HG03354 (cell line): Measurements from ENCODE around the gene ZIC3.

Source experiments
- ATAC-seq: cut with Tn5 transposase; IDR thresholded peaks from one replicate; pipeline ENCODE4 v1.9.1; 2021; ENCODE audit warnings: mild to moderate bottlenecking; ENCODE audit not compliant: unreplicated experiment, poor library complexity, severe bottlenecking

Gene ZIC3

DNA sequence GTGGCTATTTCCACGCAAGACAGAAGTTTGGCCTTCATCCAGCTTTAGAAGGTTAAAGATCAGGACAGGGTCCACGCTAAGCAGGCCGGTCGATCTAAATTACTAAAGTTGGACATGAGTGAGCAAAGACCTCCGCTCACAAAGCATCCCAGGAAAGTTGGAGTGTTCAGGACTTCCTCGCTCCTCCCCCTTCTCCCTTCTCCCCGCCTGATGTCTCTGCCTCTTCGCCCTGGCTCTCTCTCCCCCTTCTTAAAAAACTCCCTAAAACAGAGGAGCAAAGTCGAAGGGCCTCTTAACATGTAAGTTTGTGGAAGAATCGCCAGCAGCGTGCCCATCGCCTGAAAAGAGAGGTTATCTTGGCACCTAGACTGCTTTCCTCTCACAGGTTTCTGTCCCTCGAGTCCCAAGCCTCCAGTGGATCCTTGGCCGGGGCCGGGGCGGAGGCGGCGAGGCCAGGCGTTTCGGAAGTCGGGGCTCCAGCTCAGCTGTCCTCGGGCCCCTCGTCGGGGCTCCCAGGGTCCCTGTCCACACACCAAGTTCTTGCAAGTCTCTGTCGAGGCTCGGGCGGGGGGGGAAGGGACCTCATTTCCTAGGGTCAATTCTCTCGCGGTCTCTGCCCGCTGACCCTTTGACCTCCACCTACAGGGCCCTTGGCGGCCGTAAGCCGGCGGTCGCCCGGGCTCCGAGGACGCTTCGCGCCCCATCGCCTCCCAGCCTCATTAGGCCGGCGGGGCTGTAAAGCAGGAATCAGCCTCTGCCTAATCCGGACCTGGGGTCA lies 7.6 kb downstream of the ZIC3 start:
- ATAC-seq = no peak

DNA sequence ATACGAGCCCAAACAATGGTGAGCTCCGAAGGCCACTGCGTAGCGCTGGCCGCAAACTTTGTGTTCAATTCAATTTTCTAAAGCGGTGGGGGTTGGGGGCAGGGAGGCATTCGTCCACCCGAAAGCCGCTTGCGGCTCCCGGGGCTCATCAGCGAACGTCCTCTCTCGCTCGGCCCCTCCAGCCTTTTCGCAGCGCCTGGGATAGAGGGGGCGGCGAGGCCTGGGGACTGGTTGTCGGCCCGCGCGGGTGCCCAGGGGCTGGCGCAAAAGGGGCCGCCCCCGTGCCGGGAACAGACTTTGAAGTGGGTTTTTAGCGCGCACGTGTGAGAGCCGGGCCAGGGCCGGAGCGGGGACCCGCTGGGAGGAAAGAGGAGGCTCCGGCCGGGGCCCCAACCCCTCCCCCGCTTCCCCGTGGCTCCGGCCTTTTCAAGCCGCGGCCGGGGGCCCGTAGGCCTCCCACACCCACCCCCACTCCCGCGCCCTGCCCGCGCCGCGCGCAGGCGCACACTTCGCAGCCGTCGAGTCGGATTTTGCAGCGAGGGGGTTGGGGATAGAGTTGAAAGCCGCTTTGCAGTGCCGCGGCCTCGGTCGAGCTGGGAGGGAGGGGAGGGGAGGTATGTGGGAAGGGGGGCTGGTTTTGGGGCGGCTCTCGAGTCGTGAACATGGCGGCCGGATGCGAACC lies 8.3 kb downstream of the ZIC3 start:
- ATAC-seq = no peak

DNA sequence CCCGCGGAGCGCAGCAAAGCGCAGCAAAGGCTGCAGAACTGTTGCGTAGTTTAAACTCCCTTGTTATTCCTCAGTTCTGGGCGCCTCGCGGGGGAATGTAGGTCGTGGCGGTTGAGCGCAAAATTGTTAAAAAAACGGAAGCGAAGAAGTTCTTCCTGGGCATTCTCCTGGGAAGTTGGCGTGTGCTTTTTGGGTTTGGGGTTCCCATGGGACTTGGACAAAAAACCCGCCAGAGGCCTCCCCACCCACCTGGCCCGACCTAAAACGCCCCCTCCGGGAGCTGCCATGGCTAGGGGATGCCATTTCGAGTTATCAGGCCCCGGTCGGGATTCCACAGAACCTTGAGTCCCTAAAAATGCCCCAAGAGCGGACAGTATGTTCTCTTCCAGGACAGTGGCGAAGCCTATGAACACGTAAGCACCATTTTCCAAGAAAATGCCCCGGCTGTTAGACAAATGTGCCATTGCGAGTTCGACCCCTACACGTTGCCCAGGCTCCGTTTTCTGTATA lies 8.9 kb downstream of the ZIC3 start:
- no peak for ATAC-seq

DNA sequence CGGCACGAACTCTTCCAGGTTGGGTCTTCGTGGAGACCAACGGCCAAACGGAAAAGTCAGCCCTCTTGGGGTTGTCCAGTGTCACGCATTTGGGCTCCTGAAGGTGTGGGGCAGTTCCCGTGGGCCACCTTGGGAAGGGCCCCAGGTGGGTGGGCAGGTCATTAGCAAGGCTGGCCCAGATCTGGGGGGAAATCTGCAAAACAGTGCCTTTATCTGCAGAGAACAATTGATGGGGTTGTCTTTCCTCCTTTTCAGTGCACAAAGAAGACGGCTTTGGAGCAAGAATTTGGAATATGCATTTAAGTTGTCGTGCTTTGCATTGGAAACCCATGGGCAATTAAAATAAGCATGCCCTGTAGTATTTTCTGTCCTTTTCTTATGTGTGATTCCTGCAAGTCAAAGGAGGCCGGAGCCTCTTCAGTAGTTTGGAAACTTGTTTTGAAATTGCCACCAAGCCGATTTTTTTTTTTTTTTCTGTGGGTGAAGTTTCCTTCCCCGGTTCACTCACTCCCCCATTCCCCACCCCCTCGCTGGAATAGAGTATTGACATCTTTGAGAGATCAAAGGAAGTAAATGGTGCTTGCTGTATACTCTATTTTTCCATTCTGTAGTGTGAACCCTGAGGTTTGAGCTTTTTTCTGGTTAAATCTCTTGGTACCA lies 9.8 kb downstream of the ZIC3 start:
- no peak for ATAC-seq

DNA sequence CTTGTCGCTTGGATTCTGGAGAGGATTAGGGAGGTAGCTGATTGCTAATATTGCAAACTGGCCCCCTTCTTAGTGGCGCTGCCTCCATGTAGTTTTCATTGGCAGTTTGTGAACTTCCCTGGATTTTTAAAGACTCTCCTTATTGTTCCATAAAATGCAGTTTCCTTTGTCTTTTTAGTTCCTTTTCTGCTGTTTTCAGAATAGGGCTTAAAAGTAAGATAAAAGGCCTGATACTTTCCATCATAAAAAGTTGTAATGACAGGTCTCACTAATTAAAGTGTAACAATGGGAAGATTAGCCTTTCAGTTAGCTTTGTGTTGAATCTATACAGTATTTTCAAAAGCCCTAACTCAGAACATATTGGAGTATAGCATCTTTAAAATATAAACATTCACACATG lies 21.2 kb downstream of the ZIC3 start:
- no peak for ATAC-seq

DNA sequence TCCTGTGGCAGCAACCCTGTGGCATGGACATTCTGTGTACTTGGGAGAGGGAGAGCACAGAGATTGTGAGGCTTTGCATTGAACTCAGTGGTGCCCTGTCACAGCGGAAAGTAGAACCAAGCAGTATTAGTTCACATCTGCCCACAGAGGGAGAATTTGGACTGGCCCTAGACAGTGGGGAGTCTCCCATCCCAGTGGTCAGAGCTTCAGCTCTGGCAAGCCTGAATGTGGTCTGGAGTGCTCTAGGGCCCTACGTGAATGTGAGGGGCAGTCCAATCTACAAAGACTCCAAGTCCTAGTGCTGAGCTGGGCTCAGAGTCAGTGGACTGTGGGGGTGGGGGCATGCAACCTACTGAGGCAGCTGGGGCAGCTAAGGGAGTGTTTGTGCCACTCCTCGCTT lies 34.8 kb downstream of the ZIC3 start:
- no peak for ATAC-seq
